Panc1 (cell line): ENCODE data around the gene MRTFA.

ENCODE experiments used
- CTCF ChIP-seq: fragments of 450-650 bp; IDR thresholded peaks from 2 replicates; pipeline ENCODE4 v1.5.1; 2017; ENCODE audit warnings: mild to moderate bottlenecking
- POLR2AphosphoS5 ChIP-seq: IDR thresholded peaks from 2 replicates; pipeline ENCODE4 v1.6.1; 2012; ENCODE audit warnings: mild to moderate bottlenecking, low read depth, low read length, moderate library complexity
- SIN3A ChIP-seq: IDR thresholded peaks from 2 replicates; pipeline ENCODE4 v1.6.1; 2012; ENCODE audit warnings: low read depth, mild to moderate bottlenecking, low read length, moderate library complexity, borderline replicate concordance; ENCODE audit not compliant: insufficient read depth
- TCF7L2 ChIP-seq: IDR thresholded peaks from 2 replicates; pipeline ENCODE4 v1.6.1; 2011; ENCODE audit warnings: mild to moderate bottlenecking, low read depth, low read length, inconsistent platforms

GRCh38 chr22:40582063-40582462, 54.5 kb downstream of the MRTFA start:
- TF ChIP-seq CTCF (no peak), TCF7L2 (no peak), POLR2AphosphoS5 (no peak), SIN3A (no peak)
